ENCODE results near the gene PIP5K1A.
A peak's percentile ranks its signal among the peaks of the same experiment; 100 is the strongest.
"Not testable (repeated sequence)": the region's sequence is repeated elsewhere in the genome, so short reads cannot be mapped to it uniquely, and the experiment has no call there.

PIP5K1A gene

DNA sequence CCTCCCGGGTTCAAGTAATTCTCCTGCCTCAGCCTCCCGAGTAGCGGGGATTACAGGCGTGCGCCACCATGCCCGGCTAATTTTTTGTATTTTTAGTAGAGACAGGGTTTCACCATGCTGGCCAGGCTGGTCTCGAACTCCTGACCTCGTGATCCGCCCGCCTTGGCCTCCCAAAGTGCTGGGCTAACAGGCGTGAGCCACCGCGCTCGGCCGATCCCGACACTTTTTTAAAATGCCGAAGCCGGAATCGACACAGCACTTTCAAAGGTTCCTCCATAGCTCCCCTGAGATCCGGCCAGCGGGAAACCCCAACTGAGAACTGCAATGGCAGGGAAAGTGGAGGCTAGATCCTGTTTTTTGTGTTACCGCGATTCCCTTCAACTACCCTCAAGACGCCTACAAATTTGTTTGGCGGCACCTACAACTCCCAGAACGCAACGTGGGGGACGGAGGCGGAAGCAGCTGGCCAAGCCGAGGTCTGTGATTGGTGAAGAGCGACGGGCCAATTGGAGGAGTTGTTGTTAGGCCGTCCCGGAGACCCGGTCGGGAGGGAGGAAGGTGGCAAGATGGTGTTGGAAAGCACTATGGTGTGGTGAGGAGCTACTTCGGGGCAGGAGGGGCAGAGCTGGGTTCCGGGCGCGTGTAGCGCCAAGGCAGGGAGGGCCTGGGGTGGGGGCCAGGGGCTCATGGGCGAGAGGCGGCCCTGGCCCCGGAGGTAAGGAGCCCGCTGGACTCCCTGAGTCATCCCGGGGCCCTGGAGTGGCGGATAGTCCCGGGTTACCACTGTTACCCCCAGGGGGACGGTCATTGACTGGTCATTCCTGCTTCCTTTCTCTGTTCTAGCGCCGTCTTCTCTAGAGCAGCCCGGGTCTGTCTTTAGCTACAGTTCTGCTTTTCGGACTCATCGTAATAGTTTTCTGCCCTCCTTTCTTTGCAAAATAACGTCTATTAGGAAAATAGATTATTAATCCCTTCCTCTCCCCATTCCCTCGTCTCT is 56.2 kb downstream of the PIP5K1A start, which contains the start of gene PSMD4:
PSMD4 (plus strand) TSS at position 518 of the 997 bp plus-strand sequence; CDS start at position 567, 49 bp downstream.
- DNase-seq: peak; percentile 90 to 92

DNA sequence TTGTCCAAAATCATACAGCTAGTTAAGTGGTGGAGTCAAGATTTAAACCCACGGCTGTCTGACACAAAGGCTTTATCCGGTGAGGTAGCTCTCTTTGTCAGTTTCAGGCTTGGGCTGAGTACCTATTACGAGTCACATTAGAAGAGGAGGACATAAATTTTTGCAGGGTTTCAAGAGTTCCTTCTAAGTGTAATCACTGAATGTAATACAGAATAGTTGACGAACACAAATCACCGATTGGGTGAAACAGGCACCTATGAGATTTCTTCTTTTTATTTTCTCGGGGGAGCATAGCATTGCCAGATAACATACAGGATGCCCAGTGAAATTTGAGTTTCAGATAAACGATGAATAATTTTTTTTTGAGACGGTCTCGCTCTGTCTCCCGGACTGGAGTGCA is 57.0 kb downstream of the PIP5K1A start:
- no peak for DNase-seq

DNA sequence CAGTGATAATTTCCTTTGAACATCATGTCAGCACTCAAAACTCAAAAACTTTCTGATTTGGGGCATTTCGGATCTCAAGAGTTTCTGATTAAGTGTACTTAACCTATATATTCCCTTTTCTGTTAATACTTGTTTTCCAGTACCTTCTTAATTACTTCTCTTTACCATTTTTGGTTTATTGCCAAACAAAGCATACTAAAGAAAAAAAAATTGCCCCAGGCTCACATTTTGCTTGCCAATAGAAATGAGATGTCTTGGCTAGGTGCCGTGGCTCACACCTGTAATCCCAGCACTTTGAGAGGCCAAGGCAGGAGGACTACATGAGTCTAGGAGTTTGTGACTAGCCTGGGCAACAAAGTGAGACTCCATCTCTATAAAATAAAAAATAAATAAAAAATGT is 61.0 kb downstream of the PIP5K1A start:
- DNase-seq: no peak

DNA sequence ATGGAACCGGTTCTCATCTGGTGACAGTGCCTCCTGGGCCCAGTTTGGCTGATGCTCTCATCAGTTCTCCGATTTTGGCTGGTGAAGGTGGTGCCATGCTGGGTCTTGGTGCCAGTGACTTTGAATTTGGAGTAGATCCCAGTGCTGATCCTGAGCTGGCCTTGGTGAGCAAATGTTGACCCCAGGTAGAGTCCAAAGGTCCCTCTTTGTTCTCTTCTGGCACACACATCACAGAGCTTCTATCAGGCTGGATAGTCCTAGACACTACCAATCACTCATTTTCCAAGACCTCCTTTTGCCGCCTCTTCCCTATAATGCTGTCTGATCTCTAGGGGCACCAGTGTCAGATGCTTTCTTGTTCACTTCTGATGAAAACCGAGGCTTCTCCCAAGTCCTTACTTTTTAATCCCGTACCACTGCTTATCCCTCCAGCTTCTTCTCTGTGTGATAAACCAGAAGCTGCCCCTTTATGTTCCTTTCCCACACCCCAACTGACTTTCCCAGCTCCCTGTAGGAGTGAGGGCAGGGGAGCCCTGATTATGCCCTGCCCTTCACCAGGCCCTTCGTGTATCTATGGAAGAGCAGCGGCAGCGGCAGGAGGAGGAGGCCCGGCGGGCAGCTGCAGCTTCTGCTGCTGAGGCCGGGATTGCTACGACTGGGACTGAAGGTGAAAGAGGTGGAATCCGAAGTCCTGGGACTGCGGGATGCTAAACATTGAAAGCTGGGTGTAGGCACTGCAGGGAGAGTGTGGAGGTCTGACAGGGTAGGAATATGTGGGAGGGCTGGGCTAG is 67.3 kb downstream of the PIP5K1A start:
- DNase-seq: no peak

DNA sequence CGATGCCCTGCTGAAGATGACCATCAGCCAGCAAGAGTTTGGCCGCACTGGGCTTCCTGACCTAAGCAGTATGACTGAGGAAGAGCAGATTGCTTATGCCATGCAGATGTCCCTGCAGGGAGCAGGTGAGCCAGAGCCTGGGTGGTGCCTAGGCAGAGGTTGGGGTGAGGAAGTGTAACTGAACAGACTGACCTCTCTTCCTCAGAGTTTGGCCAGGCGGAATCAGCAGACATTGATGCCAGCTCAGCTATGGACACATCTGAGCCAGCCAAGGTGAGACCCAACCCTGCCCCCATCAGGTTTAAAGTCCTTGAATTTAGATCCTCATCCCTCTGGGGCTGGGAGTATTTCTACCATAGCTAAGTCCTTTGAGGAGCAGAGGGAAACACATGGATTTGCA is 68.0 kb downstream of the PIP5K1A start:
- DNase-seq: no peak

DNA sequence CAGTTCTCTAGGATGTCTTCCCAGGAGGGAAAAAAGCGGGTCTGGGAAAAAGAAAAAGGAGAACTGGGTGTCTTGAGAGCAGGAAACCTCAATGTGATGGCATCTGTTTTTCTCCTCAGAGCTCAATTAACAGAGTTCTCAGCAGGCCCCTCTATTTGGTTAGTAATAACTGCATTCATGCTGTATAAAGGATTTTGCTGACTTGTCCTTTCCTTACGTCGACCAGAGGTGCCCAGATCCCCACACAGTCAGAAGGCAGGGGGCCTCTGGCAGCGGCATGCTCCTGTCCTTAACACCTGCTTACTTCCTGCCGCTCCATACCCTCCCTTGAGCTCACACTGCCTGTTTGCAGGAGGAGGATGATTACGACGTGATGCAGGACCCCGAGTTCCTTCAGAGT is 68.5 kb downstream of the PIP5K1A start:
- DNase-seq: no peak

DNA sequence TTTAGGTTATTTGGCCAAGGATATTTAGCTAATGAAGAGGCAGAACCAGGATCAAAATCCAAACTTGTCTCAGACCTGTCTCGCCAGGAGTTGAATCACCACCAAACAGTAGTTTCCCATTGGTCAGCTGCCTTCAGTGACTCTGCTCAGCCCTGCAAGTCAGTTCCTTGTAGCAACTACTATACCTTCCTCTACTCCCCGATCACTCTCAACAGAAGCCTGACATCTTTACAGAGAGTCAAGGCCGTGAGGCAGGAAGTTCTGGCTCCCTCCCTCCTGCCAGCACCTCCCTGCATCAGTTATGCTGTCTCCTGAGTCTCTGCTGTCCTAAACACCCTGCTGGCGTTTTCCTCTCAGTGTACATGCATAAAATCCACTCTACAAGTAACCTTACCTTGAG is 69.4 kb downstream of the PIP5K1A start:
- no peak for DNase-seq

DNA sequence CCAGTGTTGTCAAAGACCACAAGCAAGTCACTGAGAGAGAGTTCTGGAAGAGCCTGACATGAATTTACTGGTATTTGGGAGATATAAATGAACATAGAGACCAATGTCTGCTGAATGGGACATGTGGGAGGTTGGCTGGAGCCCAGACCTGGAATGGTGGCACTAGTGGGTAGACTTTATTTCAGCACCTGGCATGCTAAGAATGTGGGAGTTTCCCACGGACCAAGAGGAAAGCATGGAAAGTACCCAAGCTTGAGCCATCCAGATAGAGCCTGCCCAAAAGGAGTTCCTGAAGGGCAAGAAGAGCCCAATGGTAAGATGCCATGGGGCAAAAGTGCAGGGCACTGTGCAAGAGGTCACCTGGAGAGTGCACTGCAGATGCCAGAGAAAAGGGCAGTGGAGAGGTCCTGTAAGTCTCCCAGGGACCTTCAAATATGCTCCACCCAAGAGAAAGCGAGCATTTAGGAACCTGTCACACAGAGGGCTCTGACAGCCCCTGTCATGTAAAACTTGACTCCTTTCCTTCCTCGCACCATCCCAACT is 75.6 kb downstream of the PIP5K1A start:
- DNase-seq: no peak

DNA sequence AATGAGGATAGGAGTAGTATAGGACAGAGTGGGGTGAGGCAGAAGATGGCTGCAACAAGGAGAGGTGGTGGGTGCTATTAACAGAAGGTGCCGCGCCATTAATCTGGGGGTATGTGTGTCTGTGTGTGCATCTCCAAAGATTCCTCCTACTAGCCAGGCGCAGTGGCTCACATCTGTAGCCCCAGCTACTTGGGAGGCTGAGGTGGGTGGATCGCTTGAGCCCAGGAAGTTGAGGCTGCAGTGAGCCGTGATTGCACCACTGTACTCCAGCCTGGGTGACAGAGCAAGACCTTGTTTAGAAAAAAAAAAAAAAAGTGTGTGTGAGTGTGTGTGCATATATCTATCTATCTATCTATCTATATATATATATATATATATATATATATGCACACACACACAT is 77.0 kb downstream of the PIP5K1A start:
- DNase-seq: not testable (repeated sequence)

DNA sequence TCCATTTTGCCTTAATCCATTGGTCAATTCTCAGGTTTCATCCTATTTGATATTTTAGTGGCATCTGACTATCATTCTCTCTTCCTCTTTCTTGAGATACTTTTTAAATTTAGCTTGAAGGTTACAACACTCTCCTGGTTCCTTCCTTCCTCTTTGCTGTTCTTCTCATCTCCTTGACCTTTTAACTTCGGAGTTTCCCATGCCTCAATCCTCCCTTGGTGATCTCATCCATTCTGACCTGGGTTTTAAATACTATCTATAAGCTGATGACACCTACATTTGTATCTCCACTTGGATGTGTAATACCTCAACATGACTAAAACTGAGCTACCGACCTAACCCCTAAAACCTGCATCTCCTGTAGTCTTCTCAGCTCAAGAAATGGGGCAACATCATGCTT is 78.9 kb downstream of the PIP5K1A start:
- DNase-seq: no peak

DNA sequence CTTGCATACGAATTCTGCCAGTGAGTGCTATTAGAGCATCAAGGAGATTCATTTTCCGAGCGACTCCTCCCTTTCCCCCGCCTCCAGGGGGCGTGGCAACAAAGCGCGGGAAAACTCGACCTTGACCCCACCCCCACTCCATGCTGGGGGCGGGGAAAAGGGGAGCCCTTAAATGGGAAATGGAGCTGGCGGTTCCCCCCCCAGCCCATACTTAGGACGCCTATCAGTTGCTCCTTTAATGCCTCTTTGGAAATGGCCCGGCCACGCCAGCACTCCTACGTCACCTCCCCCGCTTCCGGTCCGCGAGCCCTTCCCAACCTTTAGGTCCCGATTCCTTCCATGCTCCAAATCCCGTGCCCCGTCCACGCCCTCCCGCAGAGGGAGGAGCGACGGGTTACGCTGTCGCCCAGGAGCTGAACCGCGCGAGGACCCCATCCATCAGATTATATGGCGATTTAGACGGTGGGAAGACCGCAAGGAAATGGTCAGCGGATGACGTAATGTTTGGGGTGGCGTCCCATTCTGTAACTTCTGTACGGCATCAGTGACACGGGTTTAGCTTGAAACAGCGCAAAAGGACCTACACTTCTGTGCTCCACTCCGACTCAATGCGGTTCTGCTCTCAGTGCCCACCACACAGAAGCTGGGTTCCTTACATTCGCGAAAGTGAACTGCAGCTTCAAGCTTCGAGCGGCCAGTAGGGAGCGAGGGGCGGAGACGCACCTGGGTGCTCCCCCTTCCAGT is 83.0 kb downstream of the PIP5K1A start:
- peak; percentile 90 to 93 for DNase-seq

DNA sequence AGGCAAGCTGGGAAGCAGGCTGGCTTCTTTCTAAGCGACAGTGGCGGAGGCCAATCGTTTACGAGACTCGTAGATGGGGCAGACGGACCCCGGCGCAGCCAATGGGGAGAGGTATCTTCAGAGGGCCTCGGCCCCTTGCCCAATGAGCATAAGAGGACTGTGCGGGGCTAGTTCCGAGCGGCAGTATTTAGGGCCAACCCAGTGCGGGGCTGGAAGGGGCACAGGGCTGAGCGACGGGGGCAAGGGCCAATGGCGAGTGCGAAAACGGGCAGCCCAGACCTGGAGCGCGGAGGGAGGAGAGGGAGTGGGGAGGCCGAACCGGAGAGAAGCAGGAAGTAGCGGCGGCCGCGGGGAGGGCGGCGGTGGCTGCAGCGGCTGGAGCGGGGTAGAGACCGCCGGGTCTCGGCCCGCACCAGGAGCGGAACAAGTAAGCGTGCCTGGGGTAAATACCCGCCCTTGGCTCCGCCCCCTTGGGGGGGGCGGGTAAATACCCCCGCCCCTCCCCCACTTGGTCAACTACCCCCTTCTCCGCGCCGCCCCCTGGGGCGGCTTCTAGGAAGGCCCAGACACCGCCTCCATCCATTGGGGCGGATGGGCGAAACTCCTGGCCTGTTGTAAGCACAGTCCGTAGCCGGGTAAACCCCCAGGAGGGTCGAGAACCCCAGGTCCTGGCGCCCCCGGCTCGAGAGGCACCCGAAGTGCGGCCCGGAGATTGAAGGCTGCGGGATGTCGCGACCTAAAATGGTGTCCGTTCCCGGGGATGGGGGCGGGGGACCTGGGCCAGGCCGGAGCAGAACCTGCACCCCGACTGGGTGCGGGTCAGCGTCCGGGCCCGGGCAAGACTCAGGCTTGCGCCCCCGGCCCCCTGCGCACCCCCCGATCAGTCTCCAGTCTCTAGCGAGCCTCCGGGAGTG is 83.9 kb downstream of the PIP5K1A start, which contains the start of gene ZNF687:
ZNF687 (plus strand) TSS at position 331 of the 914 bp plus-strand sequence. CDS start 3,993 bp downstream, outside the sequence.
- peak; percentile 96 for DNase-seq

DNA sequence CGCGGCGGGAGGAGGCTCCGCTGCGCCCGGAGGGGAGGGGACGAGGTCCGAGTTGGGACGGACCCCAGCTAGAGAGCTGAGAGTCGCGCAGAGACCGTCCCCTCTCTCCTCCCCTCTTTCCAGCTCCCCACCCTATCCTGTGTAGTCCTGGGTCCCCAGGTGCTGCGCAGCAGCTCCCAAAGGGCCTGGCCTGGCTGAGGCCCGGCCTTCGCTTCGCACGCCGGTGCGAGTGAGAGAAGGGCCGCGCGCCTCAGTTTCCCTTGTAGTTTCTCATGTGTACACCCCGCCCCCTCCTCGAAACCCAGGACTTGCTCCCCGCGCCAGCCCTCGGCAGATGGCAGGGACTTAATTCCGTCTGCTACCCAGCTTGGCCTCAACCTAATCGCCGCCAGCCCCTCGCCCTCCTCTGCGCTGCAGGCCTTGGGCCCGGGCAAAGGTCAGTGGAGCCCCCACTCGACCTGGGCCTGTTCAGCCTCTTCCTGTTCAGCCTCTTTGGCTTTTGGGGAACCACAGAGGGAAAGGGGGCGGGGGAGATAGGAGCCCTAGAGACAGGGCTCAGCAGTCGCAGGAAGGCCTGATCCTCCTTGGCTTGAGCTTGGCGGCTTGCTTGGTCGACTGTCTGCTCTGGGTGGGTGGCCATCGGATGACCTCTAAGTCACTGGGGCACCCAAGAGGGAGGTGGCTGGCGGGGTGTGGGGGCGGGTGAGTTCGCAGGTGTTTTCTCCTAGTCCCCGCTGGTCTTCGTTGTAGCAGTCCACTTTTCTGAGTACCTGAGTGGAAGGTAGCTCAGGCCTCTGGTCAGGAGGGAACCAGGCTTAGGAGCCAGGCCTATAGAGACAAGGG is 84.8 kb downstream of the PIP5K1A start:
- DNase-seq: peak in 1 of 2 experiments; percentile 8

DNA sequence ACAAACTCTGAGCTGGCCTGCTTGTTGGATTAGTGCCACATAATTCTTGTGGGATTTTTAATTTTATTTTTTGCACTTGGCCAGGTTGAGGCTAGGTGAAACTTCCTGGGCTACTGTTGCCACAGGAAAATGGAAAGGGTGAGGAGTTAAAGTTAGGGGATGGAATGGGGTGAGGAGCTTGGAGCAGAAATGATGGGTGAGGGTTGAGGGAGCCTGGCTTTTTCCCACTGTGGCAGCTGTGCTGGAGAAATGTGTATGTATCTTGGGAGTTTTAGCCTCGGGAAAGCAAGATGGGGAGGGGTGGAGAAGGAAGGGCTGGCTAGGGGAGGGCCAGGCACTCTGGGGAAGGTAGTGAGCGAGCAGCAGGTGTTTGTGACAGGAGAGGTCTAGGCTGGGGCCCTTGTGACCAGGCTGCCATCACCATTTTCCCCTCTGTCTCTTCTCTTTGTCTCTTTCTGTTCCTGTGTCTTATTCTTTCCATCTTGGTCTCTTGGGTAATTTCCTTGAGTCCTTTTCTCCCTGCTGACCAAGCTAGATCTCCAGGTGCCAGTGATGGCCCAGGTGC is 85.7 kb downstream of the PIP5K1A start:
- DNase-seq: no peak

DNA sequence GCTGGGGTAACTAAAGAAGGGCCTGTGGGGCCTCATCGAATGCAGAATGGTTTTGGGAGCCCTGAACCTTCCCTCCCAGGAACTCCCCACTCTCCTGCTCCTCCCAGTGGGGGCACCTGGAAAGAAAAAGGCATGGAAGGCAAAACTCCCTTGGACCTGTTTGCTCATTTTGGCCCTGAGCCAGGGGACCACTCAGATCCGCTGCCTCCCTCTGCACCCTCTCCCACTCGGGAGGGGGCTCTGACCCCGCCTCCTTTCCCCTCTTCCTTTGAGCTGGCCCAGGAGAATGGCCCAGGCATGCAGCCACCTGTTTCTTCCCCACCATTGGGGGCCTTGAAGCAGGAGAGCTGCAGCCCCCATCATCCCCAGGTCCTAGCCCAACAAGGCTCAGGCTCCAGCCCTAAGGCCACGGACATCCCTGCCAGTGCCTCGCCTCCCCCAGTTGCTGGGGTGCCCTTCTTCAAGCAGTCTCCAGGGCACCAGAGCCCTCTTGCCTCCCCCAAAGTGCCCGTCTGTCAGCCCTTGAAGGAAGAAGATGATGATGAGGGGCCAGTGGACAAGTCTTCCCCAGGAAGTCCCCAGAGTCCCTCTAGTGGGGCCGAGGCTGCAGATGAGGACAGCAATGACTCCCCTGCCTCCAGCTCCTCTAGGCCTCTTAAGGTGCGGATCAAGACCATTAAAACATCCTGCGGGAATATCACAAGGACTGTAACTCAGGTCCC is 88.4 kb downstream of the PIP5K1A start:
- DNase-seq: no peak

DNA sequence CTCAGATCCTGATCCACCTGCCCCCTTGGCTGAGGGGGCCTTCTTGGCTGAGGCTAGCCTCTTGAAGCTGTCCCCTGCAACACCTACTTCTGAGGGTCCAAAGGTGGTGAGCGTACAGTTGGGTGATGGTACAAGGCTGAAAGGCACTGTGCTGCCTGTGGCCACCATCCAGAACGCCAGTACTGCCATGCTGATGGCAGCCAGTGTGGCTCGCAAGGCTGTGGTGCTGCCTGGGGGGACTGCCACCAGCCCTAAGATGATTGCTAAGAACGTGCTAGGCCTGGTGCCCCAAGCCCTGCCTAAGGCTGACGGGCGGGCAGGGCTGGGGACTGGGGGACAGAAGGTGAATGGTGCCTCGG is 89.0 kb downstream of the PIP5K1A start:
- DNase-seq: no peak

DNA sequence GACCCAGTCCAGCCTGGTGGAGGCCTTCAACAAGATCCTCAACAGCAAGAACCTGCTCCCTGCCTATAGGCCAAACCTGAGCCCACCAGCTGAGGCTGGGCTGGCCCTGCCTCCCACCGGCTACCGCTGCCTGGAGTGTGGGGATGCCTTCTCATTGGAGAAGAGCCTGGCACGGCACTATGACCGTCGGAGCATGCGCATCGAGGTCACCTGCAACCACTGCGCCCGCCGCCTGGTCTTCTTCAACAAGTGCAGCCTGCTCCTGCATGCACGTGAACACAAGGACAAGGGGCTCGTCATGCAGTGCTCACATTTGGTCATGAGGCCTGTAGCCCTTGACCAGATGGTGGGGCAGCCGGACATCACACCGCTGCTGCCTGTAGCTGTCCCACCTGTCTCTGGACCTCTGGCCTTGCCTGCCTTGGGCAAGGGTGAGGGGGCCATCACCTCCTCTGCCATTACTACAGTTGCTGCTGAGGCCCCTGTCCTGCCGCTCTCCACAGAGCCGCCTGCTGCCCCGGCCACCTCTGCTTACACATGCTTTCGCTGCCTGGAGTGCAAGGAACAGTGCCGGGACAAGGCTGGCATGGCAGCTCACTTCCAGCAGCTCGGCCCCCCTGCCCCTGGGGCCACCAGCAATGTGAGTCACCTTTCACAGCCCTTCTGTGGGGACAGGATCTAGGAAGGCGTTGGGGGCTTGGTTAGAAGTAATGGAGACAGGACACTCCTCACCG is 89.6 kb downstream of the PIP5K1A start:
- no peak for DNase-seq

DNA sequence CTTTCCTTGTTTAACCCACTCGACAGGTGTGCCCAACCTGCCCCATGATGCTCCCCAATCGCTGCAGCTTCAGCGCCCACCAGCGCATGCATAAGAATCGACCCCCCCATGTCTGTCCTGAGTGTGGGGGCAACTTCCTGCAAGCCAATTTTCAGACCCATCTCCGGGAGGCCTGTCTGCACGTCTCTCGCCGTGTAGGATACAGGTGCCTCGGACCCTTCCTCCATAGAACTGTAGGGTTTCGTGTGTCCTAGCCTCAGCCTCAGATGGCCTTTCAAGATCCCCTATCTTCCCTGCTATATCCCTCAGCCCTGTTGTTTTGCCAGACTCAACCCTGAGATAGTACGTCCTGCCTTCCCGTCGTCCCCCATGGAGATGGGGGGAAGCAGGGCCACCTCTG is 90.2 kb downstream of the PIP5K1A start:
- no peak for DNase-seq

All from activated CD4-positive, alpha-beta T cell treated with anti-CD3 and anti-CD28 coated beads, Interleukin-2, amount 50 U/mL, for 4 hours (primary cell).